HG03103 (cell line): ENCODE data around the gene SEPTIN5.
"Not testable (repeated sequence)": the region's sequence is repeated elsewhere in the genome, so short reads cannot be mapped to it uniquely, and the experiment has no call there.

Experiments
- ATAC-seq: cut with Tn5 transposase; IDR thresholded peaks from one replicate; pipeline ENCODE4 v1.9.1; 2021; ENCODE audit warnings: low read depth; ENCODE audit not compliant: unreplicated experiment

Gene SEPTIN5

DNA sequence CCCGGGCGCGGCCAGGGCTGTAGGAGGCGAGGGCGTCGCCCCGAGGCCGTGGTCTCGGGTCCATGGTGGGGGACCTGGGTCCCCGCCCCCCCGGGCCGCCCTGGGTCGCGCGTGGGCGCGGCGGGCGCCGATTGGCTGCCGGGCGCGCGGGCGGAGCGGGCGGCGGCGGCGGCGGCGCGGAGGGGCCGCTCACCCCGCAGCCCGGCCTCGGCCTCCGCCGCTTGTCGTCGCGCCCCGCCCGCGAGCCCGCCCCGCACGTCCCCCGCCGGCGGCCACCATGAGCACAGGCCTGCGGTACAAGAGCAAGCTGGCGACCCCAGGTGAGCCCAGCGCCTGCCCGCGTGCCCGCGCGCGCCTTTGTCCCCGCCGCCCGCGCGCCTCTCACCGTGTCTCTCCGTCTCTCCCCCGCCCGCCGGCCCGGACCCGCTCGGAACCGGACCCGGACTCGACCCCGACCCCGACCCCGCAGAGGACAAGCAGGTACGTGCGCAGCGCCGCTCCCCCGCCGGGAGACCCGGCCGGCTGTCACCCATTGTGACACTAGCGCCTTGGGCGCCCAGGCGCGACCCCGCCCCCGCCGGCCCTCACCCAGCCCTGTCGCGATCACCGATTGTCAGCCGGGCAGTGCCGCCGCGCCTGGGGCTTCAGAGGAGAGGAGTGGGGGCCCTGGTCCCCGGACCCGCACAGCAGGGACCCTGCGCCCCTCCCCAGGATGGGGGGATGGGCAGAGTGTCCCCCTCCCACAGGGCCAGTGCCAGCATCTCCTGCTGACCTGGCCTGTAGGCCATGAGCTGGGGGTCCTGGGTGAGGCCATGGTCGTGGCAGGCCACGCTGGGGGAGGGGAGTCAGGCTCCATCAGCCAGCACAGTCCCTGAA lies at the start of gene SEPTIN5:
TSS of gene SEPTIN5 (plus strand) at position 192 of the 876 bp plus-strand sequence. CDS start at position 278, 86 bp downstream.
- no peak for ATAC-seq

GRCh38 chr22:19664951-19665783 lies 49.1 kb upstream of the SEPTIN5 start:
- no peak for ATAC-seq

GRCh38 chr22:19665784-19666672 lies 48.3 kb upstream of the SEPTIN5 start:
- no peak for ATAC-seq

DNA sequence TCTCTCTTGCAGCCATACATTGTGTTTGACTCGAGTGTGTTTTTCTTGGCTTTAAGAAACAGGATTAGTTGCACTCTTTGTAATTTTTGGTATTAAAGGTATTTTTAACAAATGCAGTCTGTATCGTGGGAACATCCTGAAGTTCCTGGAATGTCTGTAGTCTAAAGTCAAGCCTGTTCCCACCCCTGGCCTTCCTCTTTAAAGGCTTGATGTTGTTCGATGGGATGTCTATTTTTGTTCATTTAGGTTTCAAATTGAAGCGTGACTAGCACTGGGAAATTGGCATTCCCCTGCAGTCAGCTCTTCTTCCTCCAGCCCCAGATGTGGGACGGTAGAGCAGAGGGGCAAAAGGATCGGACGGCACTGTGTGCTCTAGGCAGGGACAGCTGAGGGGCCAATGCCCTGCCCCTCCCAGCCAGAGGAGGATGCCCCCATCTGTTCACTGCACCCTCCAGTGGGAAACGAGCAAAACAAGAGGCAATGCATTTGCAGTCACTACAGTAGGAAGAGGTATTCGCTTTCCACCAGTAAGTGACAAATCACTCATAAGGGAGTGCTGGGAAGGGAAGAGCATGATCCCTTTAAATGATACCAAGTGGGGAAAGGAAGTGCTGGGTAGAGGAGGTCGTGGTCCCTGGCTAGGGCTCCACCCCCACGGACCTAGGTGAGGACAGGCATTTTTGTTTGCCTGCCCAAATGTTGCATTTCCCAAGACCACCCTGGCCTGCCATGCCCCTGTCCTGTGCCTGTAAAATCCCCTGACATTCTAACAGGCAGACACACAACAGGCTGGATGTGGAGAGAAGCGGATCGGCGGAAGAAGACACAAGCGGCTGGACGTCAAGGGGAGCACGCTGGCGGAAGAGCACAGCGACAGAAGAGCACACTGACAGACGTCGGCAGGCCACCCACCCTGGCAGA lies 47.4 kb upstream of the SEPTIN5 start:
- no peak for ATAC-seq

DNA sequence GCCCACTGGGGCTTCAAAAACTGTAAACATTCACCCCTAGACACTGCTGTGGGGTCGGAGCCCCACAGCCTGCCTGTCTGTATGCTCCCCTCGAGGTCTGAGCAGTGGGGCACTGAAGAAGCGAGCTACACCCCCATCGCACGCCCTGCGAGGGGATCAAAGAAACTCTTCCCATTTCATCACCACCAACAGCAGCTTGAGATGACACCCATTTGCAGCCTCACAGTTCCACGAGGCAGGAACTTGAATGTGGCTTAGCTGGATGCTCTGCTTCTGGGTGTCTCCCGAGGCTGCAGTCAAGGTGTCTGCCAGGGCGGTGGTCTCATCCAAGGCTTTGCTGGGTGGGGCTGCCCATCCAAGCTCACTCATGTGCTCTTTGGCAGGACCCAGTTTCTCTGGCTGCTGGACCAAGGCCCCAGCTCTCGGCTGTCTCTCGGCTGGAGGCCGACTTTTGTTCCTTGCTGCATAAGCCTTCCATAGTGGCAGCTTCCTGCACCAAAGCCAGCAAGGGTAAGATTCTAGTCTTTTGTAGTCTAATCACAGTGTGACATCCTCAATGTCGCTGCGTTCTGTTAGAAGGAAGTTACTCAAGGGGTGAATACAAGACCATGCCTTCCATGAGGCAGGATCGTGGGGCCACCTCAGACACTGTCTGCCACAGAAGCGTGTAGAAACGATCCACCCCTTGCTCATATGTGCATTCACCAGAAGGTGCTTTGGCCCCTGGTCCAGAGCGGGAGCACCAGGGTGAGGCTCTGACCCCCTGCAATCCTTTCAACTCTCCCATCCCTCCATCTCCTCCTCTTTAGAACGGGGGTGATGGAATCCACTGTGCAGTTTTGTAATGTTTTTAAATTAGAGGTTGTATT lies 46.2 kb upstream of the SEPTIN5 start:
- ATAC-seq: no peak

DNA sequence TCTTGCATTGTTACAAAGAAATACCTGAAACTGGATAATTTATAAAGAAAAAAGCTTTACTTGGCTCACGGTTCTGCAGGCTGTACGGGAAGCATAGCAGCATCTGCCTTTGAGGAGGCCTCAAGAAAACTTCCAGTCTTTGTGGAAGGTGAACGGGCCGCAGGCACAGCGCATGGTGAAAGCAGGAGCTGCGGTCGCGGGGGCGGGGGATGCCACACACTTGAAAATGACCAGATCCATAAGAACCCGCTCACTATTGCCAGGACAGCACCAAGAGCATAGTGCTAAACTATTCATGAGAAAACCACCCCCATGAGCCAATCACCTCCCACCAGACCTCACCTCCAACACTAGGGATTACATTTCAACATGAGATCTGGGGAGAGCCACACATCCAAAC lies 45.6 kb upstream of the SEPTIN5 start:
- ATAC-seq: no peak

GRCh38 chr22:19669570-19669969 lies 44.7 kb upstream of the SEPTIN5 start:
- ATAC-seq: no peak

- ATAC-seq: no peak
These were observed 43.0 kb upstream of the SEPTIN5 start for GRCh38 chr22:19671316-19671715.

- no peak for ATAC-seq
These were observed 42.1 kb upstream of the SEPTIN5 start for GRCh38 chr22:19672054-19672776.

DNA sequence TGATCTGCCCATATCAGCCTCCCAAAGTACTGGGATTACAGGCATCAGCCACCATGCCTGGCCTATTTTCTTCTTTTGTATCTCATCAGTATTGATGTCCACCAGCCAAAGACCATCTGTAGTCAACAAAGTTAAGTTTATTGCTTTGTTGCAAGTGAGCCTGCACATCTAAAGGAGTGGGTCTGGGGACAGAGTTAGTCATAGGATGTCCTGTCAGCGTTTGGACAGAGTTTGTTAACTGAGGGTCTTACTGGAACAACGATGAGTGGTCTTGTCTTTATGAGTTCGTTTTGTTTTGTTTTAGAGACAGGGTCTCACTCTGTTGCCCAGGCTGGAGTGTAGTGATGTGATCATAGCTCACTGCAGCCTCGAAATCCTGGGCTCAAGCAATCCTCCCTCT lies 40.6 kb upstream of the SEPTIN5 start:
- ATAC-seq: no peak

GRCh38 chr22:19674129-19674928 lies 40.0 kb upstream of the SEPTIN5 start:
- ATAC-seq: no peak

GRCh38 chr22:19674929-19675253 lies 39.4 kb upstream of the SEPTIN5 start:
- ATAC-seq: no peak

- no peak for ATAC-seq
These were observed 38.9 kb upstream of the SEPTIN5 start for GRCh38 chr22:19675428-19675827.

DNA sequence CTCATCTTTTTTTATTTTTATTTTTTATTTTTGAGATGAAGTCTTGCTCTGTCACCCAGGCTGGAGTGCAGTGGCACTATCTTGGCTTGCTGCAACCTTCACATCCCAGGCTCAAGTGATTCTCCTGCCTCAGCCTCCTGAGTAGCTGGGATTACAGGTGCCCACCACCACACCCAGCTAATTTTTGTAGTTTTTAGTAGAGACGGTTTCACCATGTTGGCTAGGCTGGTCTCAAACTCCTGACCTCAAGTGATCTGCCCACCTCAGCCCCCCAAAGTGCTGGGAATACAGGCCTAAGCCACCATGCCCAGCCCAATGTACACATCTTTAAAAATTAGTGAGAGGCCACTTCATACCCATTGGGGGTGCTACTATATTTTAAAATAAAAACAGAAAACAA lies 37.9 kb upstream of the SEPTIN5 start:
- not testable (repeated sequence) for ATAC-seq

- ATAC-seq: no peak
These were observed 35.3 kb upstream of the SEPTIN5 start for GRCh38 chr22:19678949-19679521.

DNA sequence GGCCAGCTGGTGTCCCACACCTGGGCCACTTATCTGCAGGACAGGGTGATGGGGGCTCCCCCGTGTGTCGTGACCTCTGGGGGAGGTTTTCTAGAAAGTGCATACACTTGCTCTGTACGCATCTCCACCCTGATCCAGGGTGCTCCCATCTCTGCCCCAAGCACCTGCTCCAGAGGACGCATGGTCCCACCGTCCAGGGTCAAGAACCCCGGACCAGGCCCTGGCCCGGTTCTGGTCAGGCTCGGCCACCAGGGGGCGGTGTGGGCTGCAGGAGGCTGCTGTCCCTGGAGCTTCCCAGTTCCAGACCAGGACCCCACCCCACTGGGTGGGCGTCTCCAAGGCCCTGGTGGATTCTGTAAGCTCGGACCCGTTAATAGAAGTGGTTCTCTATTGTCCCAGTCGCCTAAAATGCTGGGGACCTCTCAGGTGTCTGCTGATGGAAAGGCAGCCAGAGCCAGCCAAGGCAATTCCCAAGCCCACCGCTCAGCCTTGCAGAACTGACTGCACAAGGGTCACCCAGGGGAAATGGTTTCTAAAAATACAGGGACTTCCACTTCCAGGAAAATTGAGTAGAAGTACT lies 34.7 kb upstream of the SEPTIN5 start:
- no peak for ATAC-seq
